A673 (cell line): ENCODE measurements around the gene DMXL2. TPM values are rescaled to one million over a fixed set of nuclear protein-coding genes. Genes with fewer than 3 reads are reported as not detected.
"Not testable (repeated sequence)": the region's sequence is repeated elsewhere in the genome, so short reads cannot be mapped to it uniquely, and the experiment has no call there.

Experiments
- BruUV-seq: library from RNA; stranded (reverse); fragments of 400-500 nt; replicated peaks from 2 replicates; lab custom pipeline; 2021; lab: Mats Ljungman, UMichigan
- CTCF ChIA-PET: fragments of 300-600 bp; sonication (Branson Sonifier 250); formaldehyde crosslinking; loops from one replicate; lab custom pipeline; 2022; ENCODE audit warnings: antibody characterized with exemption; lab: Charles Lee
- POLR2A ChIA-PET: fragments of 300-600 bp; sonication (Branson Sonifier 250); formaldehyde crosslinking; loops from one replicate; lab custom pipeline; 2022; ENCODE audit warnings: antibody characterized with exemption; ENCODE audit not compliant: low non-redundant PET; lab: Charles Lee
- DNase-seq: peaks from one replicate; pipeline ENCODE4 v3.0.0-alpha.2; 2015; ENCODE audit warnings: low spot score
- H3K27ac ChIP-seq: fragments of 200-600 bp; sonication (generic); 2 replicates; pipeline ENCODE4 v1.5.1; 2016; ENCODE audit warnings: mixed run types, low read depth, mild to moderate bottlenecking, mixed read lengths, antibody characterized with exemption, low read length; ENCODE audit not compliant: poor library complexity, severe bottlenecking
- H3K27me3 ChIP-seq: fragments of 200-600 bp; sonication (generic); replicated peaks from 2 replicates; pipeline ENCODE4 v1.6.1; 2017; ENCODE audit warnings: mixed run types, low read depth, mild to moderate bottlenecking, mixed read lengths, antibody characterized with exemption, low read length; ENCODE audit not compliant: insufficient read depth, poor library complexity
- H3K36me3 ChIP-seq: fragments of 200-600 bp; sonication (generic); 2 replicates; pipeline ENCODE4 v1.6.1; 2016; ENCODE audit warnings: mixed run types, mild to moderate bottlenecking, mixed read lengths, antibody characterized with exemption, low read length; ENCODE audit not compliant: insufficient read depth, poor library complexity, severe bottlenecking
- H3K4me1 ChIP-seq: fragments of 200-600 bp; sonication (generic); 2 replicates; pipeline ENCODE4 v1.6.1; 2017; ENCODE audit warnings: mixed run types, mild to moderate bottlenecking, mixed read lengths, antibody characterized with exemption, low read length; ENCODE audit not compliant: insufficient read depth, poor library complexity, severe bottlenecking
- H3K4me3 ChIP-seq: fragments of 200-600 bp; sonication (generic); 2 replicates; pipeline ENCODE4 v1.5.1; 2016; ENCODE audit warnings: low read depth, mixed run types, mild to moderate bottlenecking, mixed read lengths, low read length; ENCODE audit not compliant: poor library complexity, severe bottlenecking
- H3K9me3 ChIP-seq: fragments of 200-600 bp; sonication (generic); 2 replicates; pipeline ENCODE4 v1.6.1; 2016; ENCODE audit warnings: mixed run types, low read depth, mild to moderate bottlenecking, mixed read lengths, antibody characterized with exemption, low read length; ENCODE audit not compliant: poor library complexity, severe bottlenecking
- CTCF ChIP-seq: fragments of 300-800, 200-600 bp; sonication (generic); conservative IDR thresholded peaks from 2 replicates; pipeline ENCODE4 v1.5.1; 2017; ENCODE audit warnings: low read depth, mild to moderate bottlenecking, antibody characterized with exemption, low read length, moderate library complexity, mixed read lengths
- EZH2 ChIP-seq: fragments of 200-600 bp; sonication (generic); IDR thresholded peaks from 2 replicates; pipeline ENCODE4 v1.6.1; 2017; ENCODE audit warnings: borderline replicate concordance, low read depth, mild to moderate bottlenecking, mixed read lengths, antibody characterized with exemption, low read length; ENCODE audit not compliant: poor library complexity, severe bottlenecking
- intact Hi-C: fragments of 100-400 bp; cut with micrococcal nuclease; formaldehyde crosslinking; loops from one replicate; pipeline ENCODE4 v1.10.0; 2022; ENCODE audit not compliant: unreplicated experiment
- total RNA-seq: library from RNA; stranded (reverse); gene quantifications from 2 replicates; pipeline ENCODE4 v1.2.3, GENCODE V29; 2021

The DMXL2 gene
- total RNA-seq, 1 experiment from 2014 or later: 23.2 TPM

GRCh38 chr15:51576286-51576850, 46.2 kb downstream of the DMXL2 start:
- H3K9me3 ChIP-seq: no peaks in the 10 kb centered on the region
- BruUV-seq: no TSS peak
- CTCF ChIA-PET: no interaction called here
- POLR2A ChIA-PET: no interaction called here
- intact Hi-C loops: loop anchor here (5.0 kb wide), 1 partner anchor 46 kb away; the partner anchor contains the start of gene DMXL2
- H3K27me3 ChIP-seq: no peaks in the 10 kb centered on the region
- no peaks in the 10 kb centered on the region for H3K36me3 ChIP-seq
- TF ChIP-seq CTCF: no peak
- TF ChIP-seq EZH2: no peak
- H3K27ac ChIP-seq: no peak overlapping the region
- H3K4me1 ChIP-seq: peaks cover 9% of the 10 kb centered on the region
- H3K4me3 ChIP-seq: no peak overlapping the region
- no peak for DNase-seq

- H3K27ac ChIP-seq: no peak overlapping the region
- POLR2A ChIA-PET: no interaction called here
- H3K4me3 ChIP-seq: no peak overlapping the region
- no peaks in the 10 kb centered on the region for H3K27me3 ChIP-seq
- no peaks in the 10 kb centered on the region for H3K9me3 ChIP-seq
- intact Hi-C loops: loop anchor here (5.0 kb wide), 1 partner anchor 47 kb away; the partner anchor contains the start of gene DMXL2
- peaks cover 9% of the 10 kb centered on the region for H3K4me1 ChIP-seq
- no peaks in the 10 kb centered on the region for H3K36me3 ChIP-seq
- TF ChIP-seq CTCF (no peak), EZH2 (no peak)
- BruUV-seq: no TSS peak
- CTCF ChIA-PET: no interaction called here
- no peak for DNase-seq
Observed at GRCh38 chr15:51575775-51576174, 46.8 kb downstream of the DMXL2 start.

- H3K9me3 ChIP-seq, H3K27ac ChIP-seq, BruUV-seq, POLR2A ChIA-PET, DNase-seq, intact Hi-C loops, H3K36me3 ChIP-seq, H3K4me1 ChIP-seq, CTCF ChIA-PET, H3K4me3 ChIP-seq, H3K27me3 ChIP-seq: not testable (repeated sequence)
Observed at GRCh38 chr15:51573352-51573751, 49.2 kb downstream of the DMXL2 start.

GRCh38 chr15:51568939-51569784, 53.4 kb downstream of the DMXL2 start:
- H3K27ac ChIP-seq, H3K4me1 ChIP-seq, BruUV-seq, H3K27me3 ChIP-seq, H3K4me3 ChIP-seq, H3K36me3 ChIP-seq, CTCF ChIA-PET, DNase-seq, H3K9me3 ChIP-seq, POLR2A ChIA-PET, intact Hi-C loops: not testable (repeated sequence)
